Gastroesophageal sphincter (tissue), 2 donors: ENCODE results near the gene SLC26A3.

Experiments used
- EP300 ChIP-seq: sonication (generic); formaldehyde crosslinking; IDR thresholded peaks from one replicate; pipeline ENCODE4 v1.6.1; 2017; ENCODE audit warnings: antibody characterized with exemption, mild to moderate bottlenecking
- POLR2A ChIP-seq, 2 donors: fragments of 450-650 bp; IDR thresholded peaks; one replicate each; pipeline ENCODE4 v1.6.1; 2017; ENCODE audit warnings: antibody characterized with exemption in 2 of 2, mild to moderate bottlenecking in 2 of 2, moderate library complexity in 1 of 2

DNA sequence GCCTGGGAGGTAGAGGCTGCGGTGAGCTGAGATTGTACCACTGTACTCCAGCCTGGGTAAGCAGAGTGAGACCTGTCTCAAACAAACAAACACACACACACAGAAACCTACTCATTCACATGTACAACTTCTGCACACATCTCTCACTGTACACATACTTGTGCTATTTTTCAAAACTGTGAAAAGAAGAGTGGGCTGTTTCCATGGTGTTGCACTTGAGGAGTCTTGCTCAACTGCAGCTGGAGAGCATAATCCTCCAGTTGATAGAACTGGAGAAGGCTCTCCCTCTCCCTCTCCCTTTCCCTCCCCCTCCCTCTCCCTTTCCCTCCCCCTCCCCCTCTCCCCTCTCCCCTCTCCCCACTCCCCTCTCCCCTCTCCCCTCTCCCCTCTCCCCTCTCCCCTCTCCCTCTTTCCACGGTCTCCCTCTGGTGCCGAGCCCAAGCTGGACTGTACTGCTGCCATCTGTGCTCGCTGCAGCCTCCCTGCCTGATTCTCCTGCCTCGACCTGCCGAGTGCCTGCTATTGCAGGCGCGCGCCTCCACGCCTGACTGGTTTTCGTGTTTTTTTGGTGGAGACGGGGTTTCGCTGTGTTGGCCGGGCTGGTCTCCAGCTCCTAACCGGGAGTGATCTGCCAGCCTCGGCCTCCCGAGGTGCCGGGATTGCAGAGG is 44.3 kb upstream of the SLC26A3 start:
- TF ChIP-seq EP300 (no peak), POLR2A (IDR thresholded peaks at IDR 0.05) (no peak)
